IMR-90 (cell line): Measurements from ENCODE around the gene FANK1. TPM values are rescaled to one million over a fixed set of nuclear protein-coding genes. Genes with fewer than 3 reads are reported as not detected.

ENCODE experiments used
- ATAC-seq: fragments of 200-7000 bp; cut with Tn5 transposase; 2 replicates; pipeline ENCODE4 v1.9.1; 2020; ENCODE audit warnings: low read depth, mild to moderate bottlenecking, moderate library complexity
- BruUV-seq: library from RNA; stranded (reverse); fragments of 400-500 nt; replicated peaks from 2 replicates; lab custom pipeline; 2021; lab: Mats Ljungman, UMichigan
- CTCF ChIA-PET: fragments of 300-600 bp; formaldehyde crosslinking; extraction: SDS; loops from one replicate; lab custom pipeline; 2021; ENCODE audit warnings: antibody characterized with exemption; lab: Yijun Ruan, JAX
- POLR2A ChIA-PET: fragments of 300-600 bp; sonication (Branson Sonifier 250); formaldehyde crosslinking; loops from one replicate; lab custom pipeline; 2022; ENCODE audit warnings: antibody characterized with exemption; ENCODE audit not compliant: unreplicated experiment; lab: Charles Lee
- DNase-seq: peaks from one replicate; pipeline ENCODE4 v3.0.0; 2013
- H2AFZ ChIP-seq: replicated peaks from 2 replicates; pipeline ENCODE3; 2013; ENCODE audit warnings: low read length, mild to moderate bottlenecking; ENCODE audit not compliant: poor library complexity
- H2AK5ac ChIP-seq: 2 replicates; pipeline ENCODE4 v1.6.1; 2013; ENCODE audit warnings: low read depth, low read length, inconsistent platforms
- H2AK9ac ChIP-seq: replicated peaks from 2 replicates; pipeline ENCODE3; 2013; ENCODE audit warnings: mild to moderate bottlenecking, low read depth, low read length, moderate library complexity; ENCODE audit not compliant: poor library complexity
- H2BK120ac ChIP-seq: 2 replicates; pipeline ENCODE4 v1.6.1; 2013; ENCODE audit warnings: low read depth, low read length, inconsistent platforms
- H2BK15ac ChIP-seq: 3 replicates; pipeline ENCODE4 v1.6.1; 2013; ENCODE audit warnings: low read depth, low read length, inconsistent platforms
- H2BK20ac ChIP-seq: 2 replicates; pipeline ENCODE4 v1.6.1; 2013; ENCODE audit warnings: low read depth, mild to moderate bottlenecking, inconsistent platforms, low read length, moderate library complexity
- H2BK5ac ChIP-seq: 2 replicates; pipeline ENCODE4 v1.6.1; 2013; ENCODE audit warnings: mild to moderate bottlenecking, low read depth, low read length, inconsistent platforms; ENCODE audit not compliant: poor library complexity, severe bottlenecking
- H3K14ac ChIP-seq: replicated peaks from 2 replicates; pipeline ENCODE4 v1.6.1; 2013; ENCODE audit warnings: low read depth, low read length, inconsistent platforms
- H3K18ac ChIP-seq: 2 replicates; pipeline ENCODE4 v1.6.1; 2013; ENCODE audit warnings: low read depth, low read length, control low read depth
- H3K23ac ChIP-seq: 2 replicates; pipeline ENCODE4 v1.6.1; 2013; ENCODE audit warnings: low read depth, low read length, inconsistent platforms
- H3K27ac ChIP-seq: 2 replicates; pipeline ENCODE4 v1.5.1; 2013; ENCODE audit warnings: mild to moderate bottlenecking, control low read depth, low read length; ENCODE audit not compliant: insufficient read depth
- H3K27me3 ChIP-seq: 2 replicates; pipeline ENCODE4 v1.6.1; 2013; ENCODE audit warnings: low read length; ENCODE audit not compliant: control insufficient read depth, insufficient read depth
- H3K36me3 ChIP-seq: 2 replicates; pipeline ENCODE4 v1.6.1; 2013; ENCODE audit warnings: low read length, mixed read lengths; ENCODE audit not compliant: control insufficient read depth, insufficient read depth
- H3K4ac ChIP-seq: 2 replicates; pipeline ENCODE4 v1.6.1; 2013; ENCODE audit warnings: low read depth, low read length, inconsistent platforms
- H3K4me1 ChIP-seq: 2 replicates; pipeline ENCODE4 v1.6.1; 2013; ENCODE audit warnings: low read length, mixed read lengths; ENCODE audit not compliant: control insufficient read depth, insufficient read depth
- H3K4me2 ChIP-seq: 2 replicates; pipeline ENCODE4 v1.6.1; 2013; ENCODE audit warnings: low read depth, mild to moderate bottlenecking, control low read depth, low read length, moderate library complexity
- H3K4me3 ChIP-seq: 2 replicates; pipeline ENCODE4 v1.5.1; 2013; ENCODE audit warnings: low read depth, mild to moderate bottlenecking, control low read depth, low read length, moderate library complexity; ENCODE audit not compliant: insufficient read depth
- H3K56ac ChIP-seq: 2 replicates; pipeline ENCODE4 v1.6.1; 2013; ENCODE audit warnings: low read length, inconsistent platforms; ENCODE audit not compliant: insufficient read depth; ENCODE audit errors: extremely low read depth
- H3K79me1 ChIP-seq, 2 experiments: 2 replicates each; pipeline ENCODE4 v1.6.1; 2013; ENCODE audit warnings: low read length in 2 of 2, inconsistent platforms in 1 of 2, low read depth in 1 of 2
- H3K9ac ChIP-seq: 2 replicates; pipeline ENCODE4 v1.6.1; 2013; ENCODE audit warnings: low read depth, low read length, control low read depth
- H3K9me1 ChIP-seq: 2 replicates; pipeline ENCODE4 v1.6.1; 2013; ENCODE audit warnings: low read length, inconsistent platforms; ENCODE audit not compliant: insufficient read depth
- H3K9me3 ChIP-seq: 2 replicates; pipeline ENCODE4 v1.6.1; 2013; ENCODE audit warnings: low read length; ENCODE audit not compliant: control insufficient read depth, insufficient read depth
- H4K20me1 ChIP-seq: 2 replicates; pipeline ENCODE4 v1.6.1; 2013; ENCODE audit warnings: low read length, inconsistent platforms; ENCODE audit not compliant: insufficient read depth
- H4K5ac ChIP-seq: 2 replicates; pipeline ENCODE4 v1.6.1; 2013; ENCODE audit warnings: mild to moderate bottlenecking, low read depth, low read length, control low read depth
- H4K8ac ChIP-seq, 2 experiments: 2 replicates each; pipeline ENCODE4 v1.6.1; 2013; ENCODE audit warnings: low read depth in 2 of 2, low read length in 2 of 2, control low read depth in 1 of 2, inconsistent platforms in 1 of 2
- H4K91ac ChIP-seq: 2 replicates; pipeline ENCODE4 v1.6.1; 2013; ENCODE audit warnings: low read depth, low read length, inconsistent platforms; ENCODE audit not compliant: insufficient read depth
- CHD1 ChIP-seq: IDR thresholded peaks from 2 replicates; pipeline ENCODE4 v1.6.1; 2012; ENCODE audit warnings: low read depth, low read length, improper control_type of control experiment
- ELK1 ChIP-seq: fragments of 150-350 bp; IDR thresholded peaks from 2 replicates; pipeline ENCODE4 v1.6.1; 2016; ENCODE audit warnings: low read depth, mild to moderate bottlenecking, low read length, moderate library complexity, borderline replicate concordance
- MAFK ChIP-seq: IDR thresholded peaks from 2 replicates; pipeline ENCODE4 v1.6.1; 2012; ENCODE audit warnings: low read depth, low read length, improper control_type of control experiment
- MXI1 ChIP-seq: IDR thresholded peaks from 2 replicates; pipeline ENCODE4 v1.6.1; 2012; ENCODE audit warnings: low read depth, mild to moderate bottlenecking, low read length, moderate library complexity, borderline replicate concordance
- RAD21 ChIP-seq: IDR thresholded peaks from 2 replicates; pipeline ENCODE4 v1.6.1; 2012; ENCODE audit warnings: low read length, improper control_type of control experiment
- SMC3 ChIP-seq: fragments of 150-350 bp; IDR thresholded peaks from 2 replicates; pipeline ENCODE4 v1.6.1; 2016; ENCODE audit warnings: low read depth, mild to moderate bottlenecking, antibody characterized with exemption, low read length, moderate library complexity
- WGBS, 2 experiments: methylation state at CpG; one replicate each; pipeline versions ENCODE4 v1.1.5 to v1.1.7; 2013; ENCODE audit warnings: missing lambda C conversion rate in 2 of 2; ENCODE audit not compliant: insufficient read length in 1 of 2; ENCODE audit errors: extremely low coverage in 2 of 2; 5-methylcytosine and 5-hydroxymethylcytosine counted together
- dilution Hi-C: fragments of 300-500 bp; cut with HindIII; formaldehyde crosslinking; loops from one replicate; pipeline ENCODE4 v1.14.3; 2018; ENCODE audit warnings: low sequenced_read_pairs; ENCODE audit not compliant: unreplicated experiment
- in situ Hi-C: fragments of 300-500 bp; cut with MboI; formaldehyde crosslinking; loops from 3 replicates; pipeline ENCODE4 v1.14.3; 2019; ENCODE audit warnings: low sequenced_read_pairs, inconsistent platforms, mixed read lengths
- intact Hi-C: fragments of 100-400 bp; cut with micrococcal nuclease; formaldehyde crosslinking; loops from 2 replicates; pipeline ENCODE4 v1.10.0; 2022
- polyA plus RNA-seq, 3 experiments: library from polyadenylated mRNA; depleted of rRNA; stranded (reverse); fragments of >200 nt; gene quantifications; 2 replicates each; pipeline ENCODE4 v1.2.3, GENCODE V29; 2012; ENCODE audit warnings: low replicate concordance in 1 of 3
- total RNA-seq: library from RNA; depleted of rRNA; stranded (reverse); fragments of >200 nt; gene quantifications from 2 replicates; pipeline ENCODE4 v1.2.3, GENCODE V29; 2012
- TF ChIP-seq, protein P1 (sequence below): conservative IDR thresholded peaks from 2 replicates; pipeline ENCODE4 v1.5.1; 2012; ENCODE audit warnings: mild to moderate bottlenecking, low read depth, low read length, improper control_type of control experiment

FANK1 gene
- total and polyA plus RNA-seq, 2 of the 4 experiments (the other 2 are of a cell fraction) = 0.90 to 2.2 TPM

DNA sequence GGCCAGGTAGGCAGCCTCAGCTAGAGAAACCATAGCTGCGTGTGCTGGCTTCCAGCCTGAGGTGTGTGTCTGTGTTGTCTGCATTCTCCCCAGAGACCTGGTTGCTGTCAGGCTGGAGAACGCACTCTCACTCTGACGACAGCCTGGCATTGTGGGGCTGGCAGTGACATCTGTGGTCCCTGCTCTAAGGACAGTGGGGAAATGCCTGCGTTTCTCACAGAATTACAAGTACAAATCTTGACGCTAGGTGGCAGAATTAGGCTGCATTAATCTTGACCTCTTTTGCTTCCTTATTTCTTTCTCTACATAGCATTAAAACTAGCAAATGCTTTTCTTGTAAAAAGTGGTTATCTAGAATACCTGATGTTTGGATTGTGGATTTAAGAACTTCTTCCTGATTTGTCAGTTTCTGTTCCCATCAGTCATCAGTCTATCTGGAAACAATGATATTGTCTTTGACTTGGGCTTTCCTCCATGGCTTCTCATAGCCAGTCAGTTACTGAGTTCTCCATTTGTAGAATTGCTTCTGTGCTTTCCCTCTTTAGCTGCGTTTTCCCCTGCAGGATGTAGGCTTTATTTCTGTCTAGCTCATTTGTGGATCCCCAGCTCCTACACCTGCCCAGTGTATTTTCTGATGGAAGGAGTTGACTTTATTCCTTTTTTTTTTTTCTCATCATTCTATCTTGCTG, 86.0 kb downstream of the FANK1 start:
- peak; percentile 90 for ATAC-seq
- in situ Hi-C loops = no loop called here
- peak; percentile 74 for DNase-seq
- ChIA-PET CTCF (interaction anchor here (1.1 to 4.1 kb wide), 5 partner anchors 10 to 767 kb away, joined by 3 to 21 read pairs (median 4); no protein-coding TSS in a partner anchor), POLR2A (interaction anchor here (0.5 kb wide), 1 partner anchor 1213 kb away, joined by 13 read pairs; no protein-coding TSS in a partner anchor)
- Histone ChIP-seq H3K36me3 (no peaks in the 10 kb centered on the region), H3K9ac (no peak overlapping the region), H3K9me3 (no peaks in the 10 kb centered on the region), H2BK15ac (no peak overlapping the region), H3K4ac (no peak overlapping the region), H4K8ac (no peak overlapping the region), H2AK5ac (peak overlapping the region; percentile 38; the same call in 1 of the 2 replicates), H4K91ac (no peak overlapping the region), H3K14ac (no peak overlapping the region), H4K20me1 (no peaks in the 10 kb centered on the region), H2BK20ac (no peak overlapping the region), H3K4me1 (no peaks in the 10 kb centered on the region), H2BK120ac (no peak overlapping the region), H2AFZ (no peak overlapping the region), H3K27ac (no peak overlapping the region), H3K4me3 (no peak overlapping the region), H3K79me1 (no peaks in the 10 kb centered on the region), H2BK5ac (no peak overlapping the region), H3K27me3 (peaks cover 20% of the 10 kb centered on the region; the same call in 1 of the 2 replicates), H3K18ac (no peak overlapping the region), H3K9me1 (no peaks in the 10 kb centered on the region; the same call in 1 of the 2 replicates), H3K4me2 (no peak overlapping the region), H4K5ac (no peak overlapping the region), H2AK9ac (no peak overlapping the region), H3K56ac (no peak overlapping the region), H3K23ac (no peak overlapping the region)
- no TSS peak for BruUV-seq
- intact Hi-C loops = loop anchor here (1.0 to 5.0 kb wide), 9 partner anchors 115 to 1870 kb away; no protein-coding TSS in a partner anchor
- dilution Hi-C loops = no loop called here
- peak; percentile 92 for TF ChIP-seq RAD21
- 0 out of 2 replicates have a peak, but pooled peaks have one; percentile 11 for TF ChIP-seq MAFK
- no peak for TF ChIP-seq CHD1
- peak; percentile 88 for TF ChIP-seq SMC3
- TF ChIP-seq, protein P1, sequence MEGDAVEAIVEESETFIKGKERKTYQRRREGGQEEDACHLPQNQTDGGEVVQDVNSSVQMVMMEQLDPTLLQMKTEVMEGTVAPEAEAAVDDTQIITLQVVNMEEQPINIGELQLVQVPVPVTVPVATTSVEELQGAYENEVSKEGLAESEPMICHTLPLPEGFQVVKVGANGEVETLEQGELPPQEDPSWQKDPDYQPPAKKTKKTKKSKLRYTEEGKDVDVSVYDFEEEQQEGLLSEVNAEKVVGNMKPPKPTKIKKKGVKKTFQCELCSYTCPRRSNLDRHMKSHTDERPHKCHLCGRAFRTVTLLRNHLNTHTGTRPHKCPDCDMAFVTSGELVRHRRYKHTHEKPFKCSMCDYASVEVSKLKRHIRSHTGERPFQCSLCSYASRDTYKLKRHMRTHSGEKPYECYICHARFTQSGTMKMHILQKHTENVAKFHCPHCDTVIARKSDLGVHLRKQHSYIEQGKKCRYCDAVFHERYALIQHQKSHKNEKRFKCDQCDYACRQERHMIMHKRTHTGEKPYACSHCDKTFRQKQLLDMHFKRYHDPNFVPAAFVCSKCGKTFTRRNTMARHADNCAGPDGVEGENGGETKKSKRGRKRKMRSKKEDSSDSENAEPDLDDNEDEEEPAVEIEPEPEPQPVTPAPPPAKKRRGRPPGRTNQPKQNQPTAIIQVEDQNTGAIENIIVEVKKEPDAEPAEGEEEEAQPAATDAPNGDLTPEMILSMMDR = peak; percentile 71
- TF ChIP-seq ELK1 = no peak
- TF ChIP-seq MXI1 = no peak
- WGBS, 2 experiments = 0% methylated on average over 2 of the region's 6 CpGs; no CpG with 5 or more reads in 1 of the 2 experiments
